ENCODE measurements around the gene PCNX2. TPM values are rescaled to one million over a fixed set of nuclear protein-coding genes. Genes with fewer than 3 reads are reported as not detected.

The PCNX2 gene
- total RNA-seq, 1 experiment from 2014 or later: 18.6 TPM

DNA sequence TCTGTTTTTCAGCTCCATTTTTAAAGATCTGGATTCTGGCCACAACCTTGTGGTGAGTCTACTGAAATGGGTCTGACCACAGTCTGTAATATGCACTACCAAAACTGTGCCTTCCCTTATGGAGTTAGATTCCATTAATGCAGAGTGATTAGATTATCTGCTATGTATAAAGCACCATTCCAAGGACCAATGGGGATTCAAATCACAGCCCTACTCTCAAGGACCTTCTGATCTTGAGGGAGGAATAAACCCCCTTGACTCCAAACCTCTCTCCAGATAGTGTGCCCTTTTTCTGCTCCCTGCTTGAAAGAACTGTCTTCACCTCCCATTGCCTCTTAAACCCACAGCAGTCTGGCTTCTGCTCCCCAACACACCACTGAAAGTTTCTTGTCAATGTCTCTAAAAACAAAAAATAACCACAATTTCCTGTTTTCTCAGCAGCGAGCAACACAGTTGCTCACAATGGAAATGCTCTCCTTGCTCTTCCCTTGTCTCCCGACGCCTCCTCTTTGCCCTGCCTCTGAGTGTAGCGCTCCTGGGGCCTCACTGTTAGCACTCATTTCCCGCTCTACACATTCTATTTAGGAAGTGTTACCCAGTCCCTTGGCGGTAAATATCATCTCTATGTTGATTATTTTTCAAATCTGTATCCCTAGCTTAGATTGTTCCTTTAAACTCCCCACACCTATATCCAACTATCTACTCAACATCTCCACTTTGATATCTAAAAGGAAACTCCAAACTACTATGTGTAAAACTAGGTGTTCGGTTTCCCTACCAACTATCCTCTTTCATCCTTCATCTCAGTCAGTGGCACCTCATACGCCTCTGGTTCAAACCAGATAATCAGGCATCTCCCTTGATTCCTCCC is 13.6 kb downstream of the PCNX2 start:
- Histone ChIP-seq H3K36me3 (ENCODE audit: low read depth) (0 out of 2 replicates have a peak, but pooled peaks cover 4% of the 10 kb centered on the region), H3K79me2 (ENCODE audit: low read depth) (peaks cover 15% of the 10 kb centered on the region), H2AFZ (no peak overlapping the region), H3K4me2 (no peak overlapping the region), H3K4me3 (no peak overlapping the region), H3F3A (ENCODE audit: insufficient read depth, low read depth) (no peaks in the 10 kb centered on the region), H3K4me1 (replicated peaks; ENCODE audit: insufficient read depth) (no peaks in the 10 kb centered on the region), H4K20me1 (ENCODE audit: insufficient read depth) (no peaks in the 10 kb centered on the region), H3K27me3 (ENCODE audit: insufficient read depth, low read depth) (no peaks in the 10 kb centered on the region), H3K9me3 (ENCODE audit: insufficient read depth, low read depth) (no peaks in the 10 kb centered on the region; the same call in 1 of the 2 replicates), H3K27ac (no peak overlapping the region), H3K9me2 (ENCODE audit: insufficient read depth) (no peaks in the 10 kb centered on the region)
- no peak for TF ChIP-seq CTCF (conservative IDR thresholded peaks at IDR 0.05)
- TF ChIP-seq EZH2 (IDR thresholded peaks at IDR 0.05; ENCODE audit: low read depth): no peak
- ChIA-PET POLR2A (ENCODE audit: unreplicated experiment) (no interaction called here), CTCF (no interaction called here)
- BruUV-seq (replicated peaks): no TSS peak
- no peak for DNase-seq
- intact Hi-C loops (cut with micrococcal nuclease; ENCODE audit: unreplicated experiment): no loop called here

DNA sequence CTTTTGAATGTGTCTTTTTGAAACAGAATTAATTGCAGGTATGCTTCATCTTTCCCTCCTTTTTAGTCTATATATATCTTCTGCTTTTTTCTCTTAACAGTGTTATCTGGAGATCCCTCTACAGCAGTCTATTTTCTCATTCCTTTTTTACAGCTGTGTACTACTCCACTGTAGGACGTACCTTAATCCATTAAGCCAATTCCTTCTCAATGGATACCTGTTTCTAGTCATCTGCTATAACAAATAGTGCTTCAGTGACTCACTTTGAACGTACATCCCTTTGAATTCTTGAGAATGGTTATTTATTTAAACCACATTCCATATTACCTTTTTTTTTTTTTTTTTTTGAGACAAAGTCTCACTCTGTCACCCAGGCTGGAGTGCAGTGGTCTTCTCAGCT is 15.6 kb downstream of the PCNX2 start:
- no peaks in the 10 kb centered on the region for H3F3A ChIP-seq (ENCODE audit: insufficient read depth, low read depth)
- H3K4me3 ChIP-seq: no peak overlapping the region
- H3K4me1 ChIP-seq (replicated peaks; ENCODE audit: insufficient read depth): no peaks in the 10 kb centered on the region
- no peak overlapping the region for H2AFZ ChIP-seq
- no peaks in the 10 kb centered on the region; the same call in none of the 2 replicates for H3K9me3 ChIP-seq (ENCODE audit: insufficient read depth, low read depth)
- intact Hi-C loops (cut with micrococcal nuclease; ENCODE audit: unreplicated experiment): no loop called here
- H3K27me3 ChIP-seq (ENCODE audit: insufficient read depth, low read depth): no peaks in the 10 kb centered on the region
- no peak overlapping the region for H3K27ac ChIP-seq
- no peak for DNase-seq
- H3K36me3 ChIP-seq (ENCODE audit: low read depth): 0 out of 2 replicates have a peak, but pooled peaks cover 4% of the 10 kb centered on the region
- H4K20me1 ChIP-seq (ENCODE audit: insufficient read depth): no peaks in the 10 kb centered on the region
- H3K4me2 ChIP-seq: no peak overlapping the region
- H3K9me2 ChIP-seq (ENCODE audit: insufficient read depth): no peaks in the 10 kb centered on the region
- no TSS peak for BruUV-seq (replicated peaks)
- ChIA-PET POLR2A (ENCODE audit: unreplicated experiment) (no interaction called here), CTCF (no interaction called here)
- TF ChIP-seq EZH2 (IDR thresholded peaks at IDR 0.05; ENCODE audit: low read depth) (no peak), CTCF (conservative IDR thresholded peaks at IDR 0.05) (no peak)
- H3K79me2 ChIP-seq (ENCODE audit: low read depth): peaks cover 15% of the 10 kb centered on the region; the same call in 1 of the 2 replicates

DNA sequence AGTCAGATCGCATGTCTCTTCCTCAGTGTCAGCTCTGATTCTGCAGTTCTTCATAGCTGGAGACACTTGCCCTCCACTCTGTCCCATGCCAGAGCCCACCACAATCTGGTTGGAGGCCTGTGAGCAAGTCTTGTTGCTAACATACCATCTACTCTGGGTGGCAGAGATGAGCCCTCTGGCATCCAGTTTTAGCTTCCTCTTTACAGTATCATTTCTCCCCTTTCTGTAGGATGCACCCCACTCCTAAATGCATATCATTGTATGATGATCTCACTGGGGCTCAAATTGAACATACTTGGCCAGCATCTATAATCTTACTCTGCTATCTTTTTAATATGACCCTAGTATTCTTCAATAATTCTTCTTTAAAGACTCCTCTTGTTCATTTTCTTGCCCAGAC is 16.9 kb downstream of the PCNX2 start:
- CTCF ChIA-PET: interaction anchor here (0.6 to 0.7 kb wide), 2 partner anchors 12 to 38 kb away, joined by 4 to 5 read pairs; no protein-coding TSS in a partner anchor
- H4K20me1 ChIP-seq (ENCODE audit: insufficient read depth): no peaks in the 10 kb centered on the region
- 0 out of 2 replicates have a peak, but pooled peaks cover 4% of the 10 kb centered on the region for H3K36me3 ChIP-seq (ENCODE audit: low read depth)

More for the DNA sequence above, 16.9 kb downstream of the PCNX2 start:
- Histone ChIP-seq H2AFZ (no peak overlapping the region), H3K4me3 (no peak overlapping the region), H3K79me2 (ENCODE audit: low read depth) (0 out of 2 replicates have a peak, but pooled peaks cover 5% of the 10 kb centered on the region), H3K27me3 (ENCODE audit: insufficient read depth, low read depth) (no peaks in the 10 kb centered on the region), H3K4me1 (replicated peaks; ENCODE audit: insufficient read depth) (no peaks in the 10 kb centered on the region), H3F3A (ENCODE audit: insufficient read depth, low read depth) (no peaks in the 10 kb centered on the region), H3K27ac (no peak overlapping the region), H3K9me3 (ENCODE audit: insufficient read depth, low read depth) (no peaks in the 10 kb centered on the region; the same call in none of the 2 replicates), H3K4me2 (no peak overlapping the region), H3K9me2 (ENCODE audit: insufficient read depth) (no peaks in the 10 kb centered on the region)
- TF ChIP-seq EZH2 (IDR thresholded peaks at IDR 0.05; ENCODE audit: low read depth) (no peak), CTCF (conservative IDR thresholded peaks at IDR 0.05) (no peak)
- no peak for DNase-seq
- POLR2A ChIA-PET (ENCODE audit: unreplicated experiment): no interaction called here
- BruUV-seq (replicated peaks): no TSS peak
- intact Hi-C loops (cut with micrococcal nuclease; ENCODE audit: unreplicated experiment): no loop called here

Measured in PC-9 (cell line).